ENCODE results near the gene CATSPER4. TPM values are rescaled to one million over a fixed set of nuclear protein-coding genes. Genes with fewer than 3 reads are reported as not detected.

The CATSPER4 gene
- total and polyA plus RNA-seq, 8 donors = not detected

DNA sequence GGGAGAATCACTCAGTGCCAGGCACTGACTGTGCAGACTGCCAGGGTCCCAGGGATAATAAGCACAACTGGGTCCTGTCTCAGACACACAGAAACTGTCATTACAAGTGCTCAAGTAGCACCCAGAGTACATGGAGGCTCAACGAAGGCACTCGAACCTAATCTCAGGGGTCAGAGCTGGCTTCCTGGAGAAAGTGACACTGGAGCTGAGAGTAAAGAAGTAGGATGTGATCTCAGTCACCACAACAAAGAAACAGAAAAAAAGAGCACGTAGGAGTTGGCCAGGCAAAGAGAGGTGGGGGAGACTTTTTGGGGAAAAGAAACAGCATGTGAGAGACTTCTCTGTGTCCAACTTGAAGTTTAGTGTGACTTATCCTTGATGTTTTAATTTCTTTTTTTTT lies 1.3 kb downstream of the CATSPER4 start:
- Histone ChIP-seq H3K4me1 (no peaks in the 10 kb centered on the region), H3K27me3 (no peaks in the 10 kb centered on the region), H3K36me3 (peaks cover 0 to 29% (median 25%) of the 10 kb centered on the region in 4 donors), H3K27ac (no peak overlapping the region), H3K4me3 (no peak overlapping the region), H3K9me3 (no peaks in the 10 kb centered on the region)
- DNase-seq = no peak
- no peak for TF ChIP-seq POLR2AphosphoS5 (IDR thresholded peaks at IDR 0.05)
- TF ChIP-seq, protein P1, sequence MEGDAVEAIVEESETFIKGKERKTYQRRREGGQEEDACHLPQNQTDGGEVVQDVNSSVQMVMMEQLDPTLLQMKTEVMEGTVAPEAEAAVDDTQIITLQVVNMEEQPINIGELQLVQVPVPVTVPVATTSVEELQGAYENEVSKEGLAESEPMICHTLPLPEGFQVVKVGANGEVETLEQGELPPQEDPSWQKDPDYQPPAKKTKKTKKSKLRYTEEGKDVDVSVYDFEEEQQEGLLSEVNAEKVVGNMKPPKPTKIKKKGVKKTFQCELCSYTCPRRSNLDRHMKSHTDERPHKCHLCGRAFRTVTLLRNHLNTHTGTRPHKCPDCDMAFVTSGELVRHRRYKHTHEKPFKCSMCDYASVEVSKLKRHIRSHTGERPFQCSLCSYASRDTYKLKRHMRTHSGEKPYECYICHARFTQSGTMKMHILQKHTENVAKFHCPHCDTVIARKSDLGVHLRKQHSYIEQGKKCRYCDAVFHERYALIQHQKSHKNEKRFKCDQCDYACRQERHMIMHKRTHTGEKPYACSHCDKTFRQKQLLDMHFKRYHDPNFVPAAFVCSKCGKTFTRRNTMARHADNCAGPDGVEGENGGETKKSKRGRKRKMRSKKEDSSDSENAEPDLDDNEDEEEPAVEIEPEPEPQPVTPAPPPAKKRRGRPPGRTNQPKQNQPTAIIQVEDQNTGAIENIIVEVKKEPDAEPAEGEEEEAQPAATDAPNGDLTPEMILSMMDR (IDR thresholded peaks at IDR 0.05) = no peak
- TF ChIP-seq POLR2A (IDR thresholded peaks at IDR 0.05) = no peak
- no peak for TF ChIP-seq EP300 (IDR thresholded peaks at IDR 0.05)
- intact Hi-C loops (cut with DNase I; ENCODE audit: low total_unique reads) = no loop called here
- WGBS, 5 donors = 33 to 59% (median 53%) methylated on average over 3 of the region's 3 CpGs

DNA sequence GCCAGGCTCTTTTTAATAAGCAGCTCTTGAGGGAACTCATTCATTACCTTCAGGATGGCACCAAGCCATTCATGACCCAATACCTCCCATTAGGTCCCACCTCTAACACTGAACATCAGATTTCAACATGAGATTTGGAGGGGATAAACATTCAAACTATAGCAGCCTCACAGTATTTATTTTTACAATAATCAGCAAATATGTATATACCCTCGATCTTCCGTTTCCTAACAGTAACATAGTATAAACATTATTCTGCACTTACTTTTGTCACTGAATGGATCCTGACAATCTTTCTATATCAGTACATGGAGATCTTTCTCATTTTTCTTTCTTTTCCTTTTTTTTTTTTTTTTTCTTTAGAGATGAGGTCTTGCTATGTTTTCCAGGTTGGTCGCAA lies 5.4 kb downstream of the CATSPER4 start:
- intact Hi-C loops (cut with DNase I; ENCODE audit: low total_unique reads) = no loop called here
- TF ChIP-seq POLR2A (IDR thresholded peaks at IDR 0.05) (no peak), POLR2AphosphoS5 (IDR thresholded peaks at IDR 0.05) (no peak), EP300 (IDR thresholded peaks at IDR 0.05) (no peak)
- TF ChIP-seq, protein P1 (IDR thresholded peaks at IDR 0.05) = no peak
- Histone ChIP-seq H3K4me3 (no peak overlapping the region), H3K36me3 (no peaks in the 10 kb centered on the region), H3K27me3 (peaks cover 0 to 5% (median 2%) of the 10 kb centered on the region in 3 donors), H3K27ac (no peak overlapping the region), H3K4me1 (peaks cover 0 to under 1% (median 0%) of the 10 kb centered on the region in 4 donors), H3K9me3 (no peaks in the 10 kb centered on the region)
- 52 to 87% (median 65%) methylated on average over 3 of the region's 3 CpGs for WGBS, 5 donors
- no peak for DNase-seq

DNA sequence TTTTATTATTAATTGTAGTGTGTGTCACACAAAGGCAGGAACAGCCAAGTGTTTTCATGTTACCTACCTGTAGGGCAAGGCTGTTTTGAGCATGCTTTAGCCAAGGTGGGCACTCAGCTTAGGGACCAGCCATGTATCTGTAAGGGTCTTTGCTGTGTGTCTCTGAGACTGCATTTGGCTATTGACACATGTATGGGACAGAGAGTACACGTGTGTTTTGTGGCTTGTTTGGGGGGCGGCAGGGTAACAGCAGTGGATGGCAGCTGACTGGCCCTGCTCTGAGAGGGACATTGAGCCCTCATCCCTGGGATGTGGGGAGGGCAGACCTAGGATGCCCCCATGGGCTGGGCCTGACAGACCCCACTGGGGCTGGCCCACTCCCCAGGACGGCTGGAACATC lies 6.9 kb downstream of the CATSPER4 start:
- H3K27me3 ChIP-seq = peaks cover 0 to 9% (median 5%) of the 10 kb centered on the region in 3 donors
- H3K4me3 ChIP-seq = no peak overlapping the region
- 80 to 92% (median 89%) methylated on average over 3 of the region's 3 CpGs for WGBS, 5 donors
- no peaks in the 10 kb centered on the region for H3K36me3 ChIP-seq
- H3K9me3 ChIP-seq = no peaks in the 10 kb centered on the region
- no peak for DNase-seq
- peaks cover 0 to 7% (median 3%) of the 10 kb centered on the region in 4 donors for H3K4me1 ChIP-seq
- intact Hi-C loops (cut with DNase I; ENCODE audit: low total_unique reads) = no loop called here
- H3K27ac ChIP-seq = no peak overlapping the region
- TF ChIP-seq POLR2A (IDR thresholded peaks at IDR 0.05) = no peak
- TF ChIP-seq, protein P1 (IDR thresholded peaks at IDR 0.05) = no peak
- no peak for TF ChIP-seq POLR2AphosphoS5 (IDR thresholded peaks at IDR 0.05)
- TF ChIP-seq EP300 (IDR thresholded peaks at IDR 0.05) = no peak

DNA sequence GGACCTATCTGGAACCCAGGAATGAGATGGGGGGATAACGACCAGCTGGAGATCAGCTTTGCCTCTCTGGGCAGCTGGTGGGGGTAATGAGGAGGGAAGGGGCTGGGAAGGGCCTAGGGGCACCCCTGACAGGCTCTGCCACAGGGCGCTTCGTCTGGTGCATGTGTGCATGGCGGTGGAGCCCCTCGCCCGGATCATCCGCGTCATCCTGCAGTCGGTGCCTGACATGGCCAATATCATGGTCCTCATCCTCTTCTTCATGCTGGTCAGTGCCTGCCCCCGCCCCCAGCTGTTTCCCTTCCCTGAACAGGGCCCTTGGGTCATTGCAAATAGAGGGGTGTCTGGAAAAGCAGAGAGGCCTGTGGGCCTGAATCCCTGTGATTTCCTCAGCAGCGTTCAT lies 7.4 kb downstream of the CATSPER4 start:
- Histone ChIP-seq H3K9me3 (no peaks in the 10 kb centered on the region), H3K27me3 (peaks cover 0 to 14% (median 5%) of the 10 kb centered on the region in 3 donors), H3K4me3 (no peak overlapping the region), H3K4me1 (peaks cover 0 to 7% (median 3%) of the 10 kb centered on the region in 4 donors), H3K27ac (no peak overlapping the region), H3K36me3 (no peaks in the 10 kb centered on the region)
- TF ChIP-seq, protein P1 (IDR thresholded peaks at IDR 0.05) = no peak
- TF ChIP-seq POLR2A (IDR thresholded peaks at IDR 0.05) = no peak
- no peak for TF ChIP-seq EP300 (IDR thresholded peaks at IDR 0.05)
- DNase-seq = no peak
- intact Hi-C loops (cut with DNase I; ENCODE audit: low total_unique reads) = no loop called here
- WGBS, 5 donors = 76 to 92% (median 89%) methylated on average over 3 to 11 of the region's 11 CpGs
